Kidney (tissue), 14 donors: Measurements from ENCODE around the gene ZFP42. TPM values are rescaled to one million over a fixed set of nuclear protein-coding genes. Genes with fewer than 3 reads are reported as not detected.
A peak's percentile ranks its signal among the peaks of the same experiment; 100 is the strongest.

ENCODE experiments used
- DNase-seq, 5 donors: peaks; one replicate each; pipeline ENCODE4 v3.0.0-alpha.2; 2013 to 2020
- FAIRE-seq: peaks from 2 replicates; lab custom pipeline; 2012; peaks lifted over from hg19 to GRCh38; lab: Jason Lieb, UNC
- H3K27ac ChIP-seq, 2 donors: one replicate each; pipeline ENCODE4 v1.7.0; 2013; ENCODE audit warnings: low read depth in 2 of 2, low read length in 2 of 2, inconsistent platforms in 1 of 2
- H3K27me3 ChIP-seq: one replicate; pipeline ENCODE4 v1.7.1; 2013; ENCODE audit warnings: low read length, inconsistent platforms; ENCODE audit not compliant: control insufficient read depth, insufficient read depth
- H3K36me3 ChIP-seq, 3 donors: one replicate each; pipeline versions ENCODE4 v1.7.0 to v1.7.1; 2013; ENCODE audit warnings: low read length in 3 of 3, control low read depth in 1 of 3, inconsistent platforms in 1 of 3; ENCODE audit not compliant: insufficient read depth in 3 of 3, control insufficient read depth in 2 of 3
- H3K4me1 ChIP-seq, 3 donors: one replicate each; pipeline versions ENCODE4 v1.7.0 to v1.7.1; 2013; ENCODE audit warnings: low read length in 3 of 3, inconsistent platforms in 1 of 3, low read depth in 1 of 3; ENCODE audit not compliant: control insufficient read depth in 2 of 3, insufficient read depth in 2 of 3
- H3K4me3 ChIP-seq, 3 donors: one replicate each; pipeline versions ENCODE4 v1.7.0 to v1.8.1; 2013; ENCODE audit warnings: low read length in 3 of 3, control low read depth in 1 of 3, inconsistent platforms in 1 of 3
- H3K9ac ChIP-seq, 3 donors: one replicate each; pipeline versions ENCODE4 v1.7.0 to v1.7.1; 2013; ENCODE audit warnings: low read length in 3 of 3, control low read depth in 1 of 3, inconsistent platforms in 1 of 3
- H3K9me3 ChIP-seq, 3 donors: one replicate each; pipeline versions ENCODE4 v1.7.0 to v1.7.1; 2013; ENCODE audit warnings: low read length in 3 of 3, control low read depth in 1 of 3, inconsistent platforms in 1 of 3; ENCODE audit not compliant: control insufficient read depth in 2 of 3, insufficient read depth in 1 of 3
- intact Hi-C: fragments of 100-400 bp; cut with DNase I; formaldehyde crosslinking; loops from one replicate; pipeline ENCODE4 v1.11.1; 2022
- polyA plus RNA-seq: library from polyadenylated mRNA; stranded (reverse); fragments of 350-450 nt; fragmentation: Illumina TruSeq; extraction: RNeasy Lipid Tissue Mini Kit (QIAGEN cat#74804); gene quantifications from one replicate; pipeline ENCODE4 v1.2.3, GENCODE V29; 2014; ENCODE audit warnings: low read depth, low replicate concordance; ENCODE audit not compliant: insufficient read depth
- total RNA-seq: library from RNA; stranded (reverse); fragmentation: NEBNext Ultra II Directional; extraction: Animal tissue kit (Norgen Biotek cat#: 25700); gene quantifications from one replicate; pipeline ENCODE4 v1.2.1, GENCODE V29; 2021
- TF ChIP-seq, protein P1 (sequence below): IDR thresholded peaks from 3 replicates; pipeline ENCODE4 v1.5.1; 2012; ENCODE audit warnings: mild to moderate bottlenecking, moderate library complexity, borderline replicate concordance; ENCODE audit not compliant: insufficient read depth; ENCODE audit errors: extremely low read depth
- donor health status: control.
- donor health status: control.
- donor health status: control.
- donor health status: control.
- donor health status: control.
- donor health status: DM: yes; HTN: yes; CAD: no.
- donor health status: Normal renal cell carcinoma (clear cell type).

Gene ZFP42
- total and polyA plus RNA-seq, 2 donors from 2014 or later = not detected

DNA sequence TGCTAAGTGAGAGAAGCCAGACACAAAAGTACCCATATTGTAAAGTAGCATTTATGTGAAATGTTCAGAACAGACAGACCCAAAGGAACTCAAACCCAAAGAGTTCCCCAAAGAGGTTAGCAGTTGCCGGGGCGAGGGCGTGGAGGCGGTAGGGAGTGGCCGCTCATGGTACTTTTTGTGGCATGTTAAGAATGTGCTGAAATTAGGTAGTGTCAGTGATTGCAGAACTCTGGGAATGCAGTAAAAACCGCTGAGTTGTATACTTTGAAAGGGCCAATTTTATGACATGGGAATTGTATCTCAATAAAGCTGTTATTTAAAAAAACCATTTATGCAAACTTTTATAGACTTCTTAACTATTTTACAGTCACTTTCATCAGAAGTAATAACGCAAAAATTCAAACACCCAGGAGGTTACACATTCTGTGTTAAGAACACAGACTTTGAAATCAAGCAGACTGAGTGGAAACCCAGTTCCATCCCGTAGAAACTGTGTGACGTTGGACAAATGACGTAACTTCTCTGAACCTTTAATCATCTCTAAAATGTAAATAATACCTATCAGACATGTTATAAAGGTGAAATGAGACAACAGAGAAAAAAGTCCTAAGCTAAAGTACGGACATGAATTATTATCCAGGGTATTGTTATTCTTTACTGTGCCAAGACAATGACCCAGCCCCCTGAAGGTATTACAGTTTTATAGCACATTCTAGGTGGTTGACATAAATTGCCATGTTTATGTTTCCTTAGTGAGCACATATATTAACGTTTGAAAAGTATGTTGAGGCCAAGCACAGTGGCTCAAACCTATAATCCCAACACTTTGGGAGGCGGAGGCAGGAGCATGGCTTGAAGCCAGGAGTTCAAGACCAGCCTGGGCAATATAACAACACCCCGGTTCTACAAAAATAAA, 19.7 kb downstream of the ZFP42 start:
- no peaks in the 10 kb centered on the region for H3K9me3 ChIP-seq
- TF ChIP-seq, protein P1, sequence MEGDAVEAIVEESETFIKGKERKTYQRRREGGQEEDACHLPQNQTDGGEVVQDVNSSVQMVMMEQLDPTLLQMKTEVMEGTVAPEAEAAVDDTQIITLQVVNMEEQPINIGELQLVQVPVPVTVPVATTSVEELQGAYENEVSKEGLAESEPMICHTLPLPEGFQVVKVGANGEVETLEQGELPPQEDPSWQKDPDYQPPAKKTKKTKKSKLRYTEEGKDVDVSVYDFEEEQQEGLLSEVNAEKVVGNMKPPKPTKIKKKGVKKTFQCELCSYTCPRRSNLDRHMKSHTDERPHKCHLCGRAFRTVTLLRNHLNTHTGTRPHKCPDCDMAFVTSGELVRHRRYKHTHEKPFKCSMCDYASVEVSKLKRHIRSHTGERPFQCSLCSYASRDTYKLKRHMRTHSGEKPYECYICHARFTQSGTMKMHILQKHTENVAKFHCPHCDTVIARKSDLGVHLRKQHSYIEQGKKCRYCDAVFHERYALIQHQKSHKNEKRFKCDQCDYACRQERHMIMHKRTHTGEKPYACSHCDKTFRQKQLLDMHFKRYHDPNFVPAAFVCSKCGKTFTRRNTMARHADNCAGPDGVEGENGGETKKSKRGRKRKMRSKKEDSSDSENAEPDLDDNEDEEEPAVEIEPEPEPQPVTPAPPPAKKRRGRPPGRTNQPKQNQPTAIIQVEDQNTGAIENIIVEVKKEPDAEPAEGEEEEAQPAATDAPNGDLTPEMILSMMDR = no peak
- H3K4me1 ChIP-seq = no peaks in the 10 kb centered on the region
- intact Hi-C loops = no loop called here
- no peak overlapping the region for H3K9ac ChIP-seq
- DNase-seq = peak in 1 of 5 donors; percentile 6
- H3K27me3 ChIP-seq = no peaks in the 10 kb centered on the region
- H3K27ac ChIP-seq = no peak overlapping the region
- H3K36me3 ChIP-seq = no peaks in the 10 kb centered on the region
- FAIRE-seq = no peak
- H3K4me3 ChIP-seq = no peak overlapping the region

DNA sequence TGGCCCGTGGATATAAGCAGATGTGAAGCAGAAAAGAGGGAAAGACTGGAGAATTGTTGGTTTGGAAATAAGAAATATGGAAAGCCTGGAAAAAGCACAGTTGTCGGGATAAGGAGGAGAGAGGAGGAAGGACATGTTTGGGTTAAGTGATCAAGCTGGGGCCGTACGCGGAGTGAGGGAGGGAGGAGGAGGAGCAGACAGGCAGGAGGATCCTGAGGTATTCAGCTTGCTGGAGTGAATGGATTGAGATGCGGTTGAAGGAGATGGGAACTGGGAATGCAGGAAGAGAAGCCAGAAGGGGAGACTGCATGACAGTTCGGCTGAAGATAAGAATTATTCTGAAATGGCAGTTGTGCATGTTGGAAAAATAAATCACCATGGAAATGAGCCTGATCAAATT, 21.2 kb downstream of the ZFP42 start:
- H3K27me3 ChIP-seq = no peaks in the 10 kb centered on the region
- no peaks in the 10 kb centered on the region for H3K36me3 ChIP-seq
- FAIRE-seq = no peak
- no peaks in the 10 kb centered on the region for H3K4me1 ChIP-seq
- intact Hi-C loops = no loop called here
- no peak overlapping the region for H3K27ac ChIP-seq
- no peak overlapping the region for H3K9ac ChIP-seq
- no peaks in the 10 kb centered on the region for H3K9me3 ChIP-seq
- no peak overlapping the region for H3K4me3 ChIP-seq
- no peak for DNase-seq
- TF ChIP-seq, protein P1 = no peak

GRCh38 chr4:188018262-188018661, 22.7 kb downstream of the ZFP42 start:
- FAIRE-seq (no peak), DNase-seq (no peak)
- Histone ChIP-seq H3K27ac (no peak overlapping the region), H3K36me3 (no peaks in the 10 kb centered on the region), H3K27me3 (no peaks in the 10 kb centered on the region), H3K4me1 (no peaks in the 10 kb centered on the region), H3K4me3 (no peak overlapping the region), H3K9ac (no peak overlapping the region), H3K9me3 (no peaks in the 10 kb centered on the region)
- intact Hi-C loops = no loop called here
- TF ChIP-seq, protein P1 = no peak
